PFSK-1 (cell line): ENCODE results near the gene PCDH15.

ENCODE experiments used
- REST ChIP-seq, 2 experiments: IDR thresholded peaks; 2 replicates each; pipeline versions ENCODE4 v1.6.1 to v1.8.0; 2011 to 2012; ENCODE audit warnings: low read depth in 2 of 2, low read length in 2 of 2, control low read depth in 1 of 2, inconsistent platforms in 1 of 2, mild to moderate bottlenecking in 1 of 2, moderate library complexity in 1 of 2; ENCODE audit not compliant: insufficient read depth in 1 of 2
- SIN3A ChIP-seq: IDR thresholded peaks from 2 replicates; pipeline ENCODE4 v1.6.1; 2012; ENCODE audit warnings: mild to moderate bottlenecking, low read length, moderate library complexity, borderline replicate concordance; ENCODE audit not compliant: insufficient read depth
- TAF1 ChIP-seq: IDR thresholded peaks from 2 replicates; pipeline ENCODE4 v1.6.1; 2012; ENCODE audit warnings: low read length, control low read depth, borderline replicate concordance; ENCODE audit not compliant: insufficient read depth

DNA sequence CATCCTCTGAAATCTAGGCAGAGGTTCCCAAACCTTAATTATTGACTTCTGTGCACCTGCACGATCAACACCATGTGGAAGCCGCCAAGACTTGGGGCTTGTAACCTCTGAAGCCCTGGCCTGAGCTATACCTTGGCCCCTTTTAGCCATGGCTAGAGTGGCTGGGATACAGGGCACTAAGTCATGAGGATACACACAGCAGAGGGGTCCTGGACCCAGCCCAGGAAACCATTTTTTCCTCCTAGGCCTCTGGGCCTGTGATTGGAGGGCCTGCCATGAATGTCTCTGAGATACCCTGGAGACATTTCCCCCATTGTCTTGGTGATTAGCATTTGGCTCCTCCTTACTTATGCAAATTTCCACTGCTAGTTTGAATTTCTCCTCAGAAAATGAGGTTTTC lies 743.7 kb downstream of the PCDH15 start:
- no peak for TF ChIP-seq TAF1
- no peak for TF ChIP-seq SIN3A
- TF ChIP-seq REST (IDR thresholded peaks at IDR 0.05; ENCODE audit: insufficient read depth in 1 of 2, low read depth in 2 of 2, low read length in 2 of 2): no peak
